Liver (tissue), 9 donors: Measurements from ENCODE around the gene TAMALIN. TPM values are rescaled to one million over a fixed set of nuclear protein-coding genes. Genes with fewer than 3 reads are reported as not detected.

Source experiments
- DNase-seq: peaks from one replicate; pipeline ENCODE4 v3.0.0-alpha.2; 2017; ENCODE audit warnings: low spot score
- H3K27ac ChIP-seq, 2 donors: one replicate each; pipeline ENCODE4 v1.7.0; 2013; ENCODE audit warnings: inconsistent platforms in 2 of 2, low read length in 2 of 2, control low read depth in 1 of 2, low read depth in 1 of 2, mild to moderate bottlenecking in 1 of 2
- H3K27me3 ChIP-seq, 4 donors: one replicate each; pipeline versions ENCODE4 v1.6.1 to v1.7.0; 2013; ENCODE audit warnings: low read length in 3 of 4, inconsistent platforms in 1 of 4, mild to moderate bottlenecking in 1 of 4, moderate library complexity in 1 of 4; ENCODE audit not compliant: control insufficient read depth in 4 of 4, insufficient read depth in 4 of 4
- H3K36me3 ChIP-seq, 4 donors: one replicate each; pipeline versions ENCODE4 v1.6.1 to v1.7.0; 2013; ENCODE audit warnings: low read length in 3 of 4, mild to moderate bottlenecking in 3 of 4, low read depth in 1 of 4, moderate library complexity in 1 of 4; ENCODE audit not compliant: control insufficient read depth in 4 of 4, insufficient read depth in 3 of 4
- H3K4me1 ChIP-seq, 4 donors: one replicate each; pipeline versions ENCODE4 v1.6.1 to v1.7.0; 2013; ENCODE audit warnings: low read length in 3 of 4, mild to moderate bottlenecking in 3 of 4, moderate library complexity in 1 of 4; ENCODE audit not compliant: control insufficient read depth in 4 of 4, insufficient read depth in 4 of 4
- H3K4me3 ChIP-seq, 3 donors: one replicate each; pipeline versions ENCODE4 v1.6.1 to v1.7.0; 2013; ENCODE audit warnings: low read length in 3 of 3, control low read depth in 1 of 3, low read depth in 1 of 3, mild to moderate bottlenecking in 1 of 3
- H3K9ac ChIP-seq, 2 donors: one replicate each; pipeline ENCODE4 v1.7.0; 2013; ENCODE audit warnings: low read length in 2 of 2, mild to moderate bottlenecking in 2 of 2, moderate library complexity in 2 of 2, control low read depth in 1 of 2, low read depth in 1 of 2
- H3K9me3 ChIP-seq, 4 donors: one replicate each; pipeline versions ENCODE4 v1.6.1 to v1.7.0; 2013; ENCODE audit warnings: low read length in 3 of 4; ENCODE audit not compliant: control insufficient read depth in 4 of 4
- ATF3 ChIP-seq: IDR thresholded peaks from 2 replicates; pipeline ENCODE4 v1.6.1; 2016; ENCODE audit warnings: antibody characterized with exemption
- EGR1 ChIP-seq, 2 donors: IDR thresholded peaks; 2 replicates each; pipeline ENCODE4 v1.6.1; 2016 to 2018; ENCODE audit warnings: antibody characterized with exemption in 2 of 2, low read depth in 2 of 2
- FOXA1 ChIP-seq: IDR thresholded peaks from 2 replicates; pipeline ENCODE4 v1.6.1; 2016; ENCODE audit warnings: antibody characterized with exemption
- FOXA2 ChIP-seq: IDR thresholded peaks from 2 replicates; pipeline ENCODE4 v1.6.1; 2016; ENCODE audit warnings: antibody characterized with exemption
- GABPA ChIP-seq, 2 donors: IDR thresholded peaks in 1 of 2; conservative IDR thresholded peaks in 1 of 2; 2 replicates each; pipeline ENCODE4 v1.6.1; 2016; ENCODE audit warnings: antibody characterized with exemption in 2 of 2, mild to moderate bottlenecking in 1 of 2, moderate library complexity in 1 of 2
- HNF4A ChIP-seq, 2 donors: conservative IDR thresholded peaks; 2 replicates each; pipeline ENCODE4 v1.6.1; 2016; ENCODE audit warnings: antibody characterized with exemption in 2 of 2, mild to moderate bottlenecking in 2 of 2
- HNF4G ChIP-seq: IDR thresholded peaks from 2 replicates; pipeline ENCODE4 v1.6.1; 2016; ENCODE audit warnings: antibody characterized with exemption
- NR2F2 ChIP-seq: IDR thresholded peaks from 2 replicates; pipeline ENCODE4 v1.6.1; 2016; ENCODE audit warnings: antibody characterized with exemption
- RAD21 ChIP-seq, 2 donors: IDR thresholded peaks; 2 replicates each; pipeline ENCODE4 v1.6.1; 2016; ENCODE audit warnings: antibody characterized with exemption in 2 of 2, mild to moderate bottlenecking in 2 of 2
- RXRA ChIP-seq, 2 donors: IDR thresholded peaks; 2 replicates each; pipeline ENCODE4 v1.6.1; 2017 to 2018; ENCODE audit warnings: antibody characterized with exemption in 2 of 2, mild to moderate bottlenecking in 1 of 2
- SP1 ChIP-seq: IDR thresholded peaks from 2 replicates; pipeline ENCODE4 v1.6.1; 2018; ENCODE audit warnings: antibody characterized with exemption, mild to moderate bottlenecking
- TAF1 ChIP-seq: conservative IDR thresholded peaks from 2 replicates; pipeline ENCODE4 v1.6.1; 2016; ENCODE audit warnings: antibody characterized with exemption, mild to moderate bottlenecking
- YY1 ChIP-seq: IDR thresholded peaks from 2 replicates; pipeline ENCODE4 v1.6.1; 2016; ENCODE audit warnings: antibody characterized with exemption, mild to moderate bottlenecking
- WGBS: extraction: QIAGEN DNeasy Blood & Tissue Kit; methylation state at CpG from one replicate; pipeline ENCODE4 v1.1.7; 2013; 5-methylcytosine and 5-hydroxymethylcytosine counted together
- polyA plus RNA-seq, 2 donors: library from polyadenylated mRNA; stranded (reverse) in 1 of 2; unstranded in 1 of 2; fragments of 200-250 nt in 1 of 2; fragments of >200 nt in 1 of 2; fragmentation: Nextera tagmentation in 1 of 2; extraction: Ambion mirVana in 1 of 2; gene quantifications; one replicate each; pipeline versions ENCODE4 v1.2.1 to v1.2.3, GENCODE V29; 2013 to 2015
- total RNA-seq, 2 donors: library from RNA; depleted of rRNA; stranded (reverse); fragments of >200 nt; gene quantifications; one replicate each; pipeline ENCODE4 v1.2.3, GENCODE V29; 2014
- TF ChIP-seq, protein P1 (sequence below): IDR thresholded peaks from 2 replicates; pipeline ENCODE4 v1.6.1; 2016; ENCODE audit warnings: antibody characterized with exemption
- TF ChIP-seq, protein P2 (sequence below): fragments of 150-350 bp; IDR thresholded peaks from 2 replicates; pipeline ENCODE4 v1.5.1; 2017; ENCODE audit warnings: improper control_type of control experiment, low read depth, low read length; ENCODE audit not compliant: missing input control
- donor health status: healthy.
- donor health status: healthy.
- donor health status: healthy.
- donor health status: healthy.
- donor health status: healthy.

TAMALIN gene
- total and polyA plus RNA-seq, 4 donors = 1.1 to 9.9 (median 2.5) TPM

- H3K4me1 ChIP-seq = peaks cover 0 to 12% (median 7%) of the 10 kb centered on the region in 4 donors
- peak; percentile 19 for TF ChIP-seq YY1
- TF ChIP-seq, protein P1, sequence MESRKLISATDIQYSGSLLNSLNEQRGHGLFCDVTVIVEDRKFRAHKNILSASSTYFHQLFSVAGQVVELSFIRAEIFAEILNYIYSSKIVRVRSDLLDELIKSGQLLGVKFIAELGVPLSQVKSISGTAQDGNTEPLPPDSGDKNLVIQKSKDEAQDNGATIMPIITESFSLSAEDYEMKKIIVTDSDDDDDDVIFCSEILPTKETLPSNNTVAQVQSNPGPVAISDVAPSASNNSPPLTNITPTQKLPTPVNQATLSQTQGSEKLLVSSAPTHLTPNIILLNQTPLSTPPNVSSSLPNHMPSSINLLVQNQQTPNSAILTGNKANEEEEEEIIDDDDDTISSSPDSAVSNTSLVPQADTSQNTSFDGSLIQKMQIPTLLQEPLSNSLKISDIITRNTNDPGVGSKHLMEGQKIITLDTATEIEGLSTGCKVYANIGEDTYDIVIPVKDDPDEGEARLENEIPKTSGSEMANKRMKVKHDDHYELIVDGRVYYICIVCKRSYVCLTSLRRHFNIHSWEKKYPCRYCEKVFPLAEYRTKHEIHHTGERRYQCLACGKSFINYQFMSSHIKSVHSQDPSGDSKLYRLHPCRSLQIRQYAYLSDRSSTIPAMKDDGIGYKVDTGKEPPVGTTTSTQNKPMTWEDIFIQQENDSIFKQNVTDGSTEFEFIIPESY = no peak
- TF ChIP-seq ATF3 = no peak
- peak in 1 of 2 donors; percentile 45 for TF ChIP-seq RXRA (IDR thresholded peaks at IDR 0.05)
- TF ChIP-seq SP1 = peak; percentile 60
- peak; percentile 60 to 69 for TF ChIP-seq HNF4A (conservative IDR thresholded peaks at IDR 0.05)
- peak overlapping the region; percentile 61 to 64 for H3K27ac ChIP-seq
- 7% methylated on average over 53 of the region's 53 CpGs for WGBS
- no peaks in the 10 kb centered on the region for H3K9me3 ChIP-seq
- no peaks in the 10 kb centered on the region for H3K36me3 ChIP-seq
- peak; percentile 62 for DNase-seq
- H3K27me3 ChIP-seq = no peaks in the 10 kb centered on the region
- peak overlapping the region in 1 of 3 donors; percentile 52 for H3K4me3 ChIP-seq
- peak overlapping the region; percentile 49 to 65 for H3K9ac ChIP-seq
Observed at GRCh38 chr12:52036587-52037171, 29.9 kb downstream of the TAMALIN start.

DNA sequence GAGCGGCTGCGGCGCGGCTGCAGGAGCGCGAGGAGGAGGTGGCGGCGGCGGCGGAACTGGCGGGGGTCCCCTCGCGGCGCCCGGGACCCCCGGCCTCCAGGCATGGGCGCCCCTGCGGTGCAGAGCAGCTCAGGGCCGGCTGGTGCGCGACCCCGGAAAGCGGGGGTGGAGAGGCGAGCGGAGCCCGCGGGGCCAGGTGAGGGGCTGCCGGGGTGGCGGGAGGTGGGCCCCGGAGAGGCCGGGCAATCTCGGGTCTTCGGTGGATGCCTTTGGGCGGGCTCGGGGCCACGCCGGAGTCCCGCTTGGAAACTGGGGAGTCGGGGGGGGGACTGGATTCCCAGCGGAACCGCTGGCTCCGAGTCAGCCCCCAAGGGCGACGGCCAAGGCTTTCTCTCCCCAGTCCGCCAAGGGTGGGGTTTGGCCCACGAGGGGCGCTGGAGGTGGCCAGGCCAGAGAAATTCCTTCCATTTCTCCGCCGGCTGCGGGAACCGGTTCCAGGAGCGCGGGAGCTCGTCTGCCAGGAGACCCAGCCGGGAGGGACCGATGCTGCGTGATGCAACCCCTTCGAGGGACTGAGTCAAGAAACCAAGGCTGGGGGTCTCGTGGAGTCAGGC, 30.6 kb downstream of the TAMALIN start:
- H3K9ac ChIP-seq = peak overlapping the region in 1 of 2 donors; percentile 36

More for the DNA sequence above, 30.6 kb downstream of the TAMALIN start:
- no peak for TF ChIP-seq EGR1 (IDR thresholded peaks at IDR 0.05; ENCODE audit: low read depth in 2 of 2)
- no peak for TF ChIP-seq NR2F2
- TF ChIP-seq TAF1 = no peak
- no peak for TF ChIP-seq RAD21 (IDR thresholded peaks at IDR 0.05)
- no peak for TF ChIP-seq FOXA2
- TF ChIP-seq, protein P1 = no peak
- TF ChIP-seq HNF4G = no peak
- no peak for TF ChIP-seq FOXA1
- TF ChIP-seq YY1 = no peak
- TF ChIP-seq GABPA (IDR thresholded peaks at IDR 0.05 in 1 of 2, conservative IDR thresholded peaks at IDR 0.05 in 1 of 2) = no peak
- TF ChIP-seq, protein P2, sequence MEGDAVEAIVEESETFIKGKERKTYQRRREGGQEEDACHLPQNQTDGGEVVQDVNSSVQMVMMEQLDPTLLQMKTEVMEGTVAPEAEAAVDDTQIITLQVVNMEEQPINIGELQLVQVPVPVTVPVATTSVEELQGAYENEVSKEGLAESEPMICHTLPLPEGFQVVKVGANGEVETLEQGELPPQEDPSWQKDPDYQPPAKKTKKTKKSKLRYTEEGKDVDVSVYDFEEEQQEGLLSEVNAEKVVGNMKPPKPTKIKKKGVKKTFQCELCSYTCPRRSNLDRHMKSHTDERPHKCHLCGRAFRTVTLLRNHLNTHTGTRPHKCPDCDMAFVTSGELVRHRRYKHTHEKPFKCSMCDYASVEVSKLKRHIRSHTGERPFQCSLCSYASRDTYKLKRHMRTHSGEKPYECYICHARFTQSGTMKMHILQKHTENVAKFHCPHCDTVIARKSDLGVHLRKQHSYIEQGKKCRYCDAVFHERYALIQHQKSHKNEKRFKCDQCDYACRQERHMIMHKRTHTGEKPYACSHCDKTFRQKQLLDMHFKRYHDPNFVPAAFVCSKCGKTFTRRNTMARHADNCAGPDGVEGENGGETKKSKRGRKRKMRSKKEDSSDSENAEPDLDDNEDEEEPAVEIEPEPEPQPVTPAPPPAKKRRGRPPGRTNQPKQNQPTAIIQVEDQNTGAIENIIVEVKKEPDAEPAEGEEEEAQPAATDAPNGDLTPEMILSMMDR = no peak
- TF ChIP-seq HNF4A (conservative IDR thresholded peaks at IDR 0.05) = no peak
- TF ChIP-seq ATF3 = no peak
- no peaks in the 10 kb centered on the region for H3K27me3 ChIP-seq
- 9% methylated on average over 59 of the region's 59 CpGs for WGBS
- H3K4me3 ChIP-seq = peak overlapping the region; percentile 11 to 52 (median 24)
- no peaks in the 10 kb centered on the region for H3K36me3 ChIP-seq
- DNase-seq = no peak
- H3K4me1 ChIP-seq = peaks cover 0 to 8% (median 4%) of the 10 kb centered on the region in 4 donors
- no peak overlapping the region for H3K27ac ChIP-seq
- no peaks in the 10 kb centered on the region for H3K9me3 ChIP-seq
